Mesenchymal stem cell (in vitro differentiated cells and primary cell): ENCODE measurements around the gene ST3GAL5.

ENCODE experiments used
- DNase-seq: peaks from one replicate; pipeline ENCODE4 v3.0.0-alpha.2; 2013
- H2AFZ ChIP-seq: one replicate; pipeline ENCODE4 v1.6.1; 2013; ENCODE audit warnings: low read depth, mild to moderate bottlenecking, control low read depth, inconsistent platforms, low read length, moderate library complexity
- H2AK5ac ChIP-seq: 2 replicates; pipeline ENCODE4 v1.6.1; 2013; ENCODE audit warnings: low read length, moderate library complexity, mild to moderate bottlenecking, inconsistent platforms; ENCODE audit not compliant: severe bottlenecking
- H2BK120ac ChIP-seq: one replicate; pipeline ENCODE4 v1.6.1; 2013; ENCODE audit warnings: low read depth, mild to moderate bottlenecking, inconsistent platforms, low read length, moderate library complexity
- H2BK12ac ChIP-seq, 2 experiments: one replicate each; pipeline ENCODE4 v1.6.1; 2013; ENCODE audit warnings: inconsistent platforms in 2 of 2, low read length in 2 of 2, mild to moderate bottlenecking in 2 of 2, moderate library complexity in 2 of 2, control low read depth in 1 of 2
- H2BK15ac ChIP-seq: one replicate; pipeline ENCODE4 v1.6.1; 2013; ENCODE audit warnings: mild to moderate bottlenecking, low read depth, inconsistent platforms; ENCODE audit not compliant: poor library complexity, severe bottlenecking
- H2BK5ac ChIP-seq: 2 replicates; pipeline ENCODE4 v1.6.1; 2013; ENCODE audit warnings: low read depth, mild to moderate bottlenecking, low read length, control low read depth, inconsistent platforms; ENCODE audit not compliant: poor library complexity, severe bottlenecking
- H3K14ac ChIP-seq, 2 experiments: one replicate each; pipeline ENCODE4 v1.6.1; 2013; ENCODE audit warnings: inconsistent platforms in 2 of 2, low read length in 2 of 2, control low read depth in 1 of 2, mild to moderate bottlenecking in 1 of 2, moderate library complexity in 1 of 2
- H3K18ac ChIP-seq, 2 experiments: one replicate each; pipeline ENCODE4 v1.6.1; 2013; ENCODE audit warnings: inconsistent platforms in 2 of 2, low read length in 2 of 2, control low read depth in 1 of 2, low read depth in 1 of 2, mild to moderate bottlenecking in 1 of 2
- H3K23ac ChIP-seq, 2 experiments: one replicate each; pipeline ENCODE4 v1.6.1; 2013; ENCODE audit warnings: inconsistent platforms in 2 of 2, low read length in 2 of 2, mild to moderate bottlenecking in 2 of 2, moderate library complexity in 2 of 2, control low read depth in 1 of 2
- H3K27ac ChIP-seq: 2 replicates; pipeline ENCODE4 v1.5.1; 2013; ENCODE audit warnings: mild to moderate bottlenecking, moderate library complexity, low read length, control low read depth, inconsistent platforms; ENCODE audit not compliant: poor library complexity, severe bottlenecking
- H3K27me3 ChIP-seq, 2 experiments: 2 replicates each; pipeline versions ENCODE4 v1.6.1 to v1.7.0; 2013; ENCODE audit warnings: low read length in 2 of 2, mild to moderate bottlenecking in 2 of 2, moderate library complexity in 2 of 2, control low read depth in 1 of 2, inconsistent platforms in 1 of 2; ENCODE audit not compliant: control insufficient read depth in 1 of 2, insufficient read depth in 1 of 2
- H3K36me3 ChIP-seq, 2 experiments: 2 replicates each; pipeline versions ENCODE4 v1.6.1 to v1.7.0; 2013; ENCODE audit warnings: low read length in 2 of 2, control low read depth in 1 of 2, inconsistent platforms in 1 of 2, low read depth in 1 of 2, mild to moderate bottlenecking in 1 of 2; ENCODE audit not compliant: insufficient read depth in 2 of 2, control insufficient read depth in 1 of 2
- H3K4ac ChIP-seq, 2 experiments: one replicate each; pipeline ENCODE4 v1.6.1; 2013; ENCODE audit warnings: inconsistent platforms in 2 of 2, low read length in 2 of 2, mild to moderate bottlenecking in 2 of 2, moderate library complexity in 2 of 2, control low read depth in 1 of 2, low read depth in 1 of 2
- H3K4me1 ChIP-seq: 2 replicates; pipeline ENCODE4 v1.6.1; 2013; ENCODE audit warnings: low read depth, low read length, control low read depth; ENCODE audit not compliant: control insufficient read depth, insufficient read depth
- H3K4me2 ChIP-seq: 2 replicates; pipeline ENCODE4 v1.6.1; 2013; ENCODE audit warnings: low read length, mild to moderate bottlenecking, inconsistent platforms; ENCODE audit not compliant: poor library complexity, severe bottlenecking
- H3K4me3 ChIP-seq, 2 experiments: 2 replicates each; pipeline versions ENCODE4 v1.5.1 to v1.7.0; 2013; ENCODE audit warnings: low read length in 2 of 2, mild to moderate bottlenecking in 2 of 2, control low read depth in 1 of 2, low read depth in 1 of 2; ENCODE audit not compliant: insufficient read depth in 1 of 2
- H3K79me1 ChIP-seq: replicated peaks from 2 replicates; pipeline ENCODE4 v1.6.1; 2013; ENCODE audit warnings: mild to moderate bottlenecking, control low read depth, low read length, inconsistent platforms; ENCODE audit not compliant: poor library complexity, severe bottlenecking
- H3K9ac ChIP-seq: 2 replicates; pipeline ENCODE4 v1.7.0; 2013; ENCODE audit warnings: mild to moderate bottlenecking, low read length, moderate library complexity
- H3K9me3 ChIP-seq: 2 replicates; pipeline ENCODE4 v1.7.0; 2013; ENCODE audit warnings: mild to moderate bottlenecking, low read length; ENCODE audit not compliant: control insufficient read depth
- H4K8ac ChIP-seq: one replicate; pipeline ENCODE4 v1.6.1; 2013; ENCODE audit warnings: inconsistent platforms, mild to moderate bottlenecking, low read length, moderate library complexity
- H4K91ac ChIP-seq: one replicate; pipeline ENCODE4 v1.6.1; 2013; ENCODE audit warnings: mild to moderate bottlenecking, low read length, inconsistent platforms
- WGBS: methylation state at CpG from one replicate; pipeline ENCODE4 v1.1.7; 2013; ENCODE audit warnings: mixed read lengths; 5-methylcytosine and 5-hydroxymethylcytosine counted together

Gene ST3GAL5

DNA sequence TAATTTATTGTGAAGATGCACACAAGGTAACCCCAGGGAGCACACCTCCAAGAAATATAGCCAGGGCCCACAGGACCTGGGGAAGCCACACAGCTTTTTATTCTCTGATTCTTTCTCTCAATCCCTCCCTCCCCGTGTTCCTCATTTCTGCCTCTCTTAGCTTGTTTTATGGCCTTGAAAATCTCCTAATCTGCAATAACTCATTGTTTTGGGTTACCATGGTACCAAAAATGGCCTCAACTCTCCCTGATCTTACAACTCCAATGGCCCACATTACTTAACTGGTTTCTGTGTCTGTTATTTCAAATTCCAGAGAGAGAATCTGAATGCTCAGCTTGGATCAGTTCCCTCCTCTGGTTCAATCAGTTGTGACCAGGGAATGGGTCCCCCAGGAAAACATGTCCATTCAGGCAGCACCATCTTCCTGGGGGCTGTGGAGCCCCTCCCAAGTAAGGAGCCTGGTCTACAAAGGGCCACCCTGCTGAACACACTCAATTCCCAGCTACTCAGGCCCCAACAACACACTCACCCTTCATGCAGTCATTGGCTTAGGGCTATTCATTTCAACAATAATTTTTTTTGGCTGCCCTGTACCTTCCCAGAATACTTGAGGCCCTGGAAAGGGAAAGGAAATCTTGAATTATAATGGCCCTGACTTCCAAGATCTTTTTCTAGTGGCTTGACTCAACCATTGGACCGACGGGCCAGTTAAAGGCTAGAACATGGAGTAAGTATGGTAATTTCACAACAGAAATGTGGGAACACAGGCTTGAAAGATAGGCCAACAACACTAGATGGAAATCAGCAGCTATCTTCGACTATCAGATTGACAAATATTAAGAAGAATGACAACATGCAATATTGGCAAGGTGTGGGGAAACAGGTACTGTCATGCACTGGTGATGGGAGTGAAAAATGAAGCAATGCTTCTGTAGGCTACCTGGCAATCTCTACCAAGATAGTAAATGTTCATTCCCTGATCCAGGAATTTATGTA is 41.6 kb upstream of the ST3GAL5 start:
- peak overlapping the region; percentile 18 for H4K91ac ChIP-seq
- no peak overlapping the region for H3K14ac ChIP-seq
- H3K27me3 ChIP-seq = no peaks in the 10 kb centered on the region
- no peak overlapping the region for H2BK120ac ChIP-seq
- 97% methylated on average over 4 of the region's 4 CpGs for WGBS
- H3K36me3 ChIP-seq = no peaks in the 10 kb centered on the region
- DNase-seq = no peak
- H3K4ac ChIP-seq = no peak overlapping the region
- H2BK15ac ChIP-seq = peak overlapping the region; percentile 20
- no peak overlapping the region for H3K4me2 ChIP-seq
- peaks cover 14% of the 10 kb centered on the region for H3K4me1 ChIP-seq
- peak overlapping the region; percentile 42 for H3K27ac ChIP-seq
- H3K4me3 ChIP-seq = no peak overlapping the region
- peak overlapping the region; percentile 71 for H2BK5ac ChIP-seq
- H2BK12ac ChIP-seq = no peak overlapping the region
- no peaks in the 10 kb centered on the region for H3K79me1 ChIP-seq
- peak overlapping the region in 1 of 2 experiments; percentile 91 for H3K18ac ChIP-seq
- peak overlapping the region; percentile 3 for H3K9ac ChIP-seq
- H4K8ac ChIP-seq = peak overlapping the region; percentile 83
- no peak overlapping the region for H3K23ac ChIP-seq
- H2AK5ac ChIP-seq = peak overlapping the region; percentile 99
- H2AFZ ChIP-seq = no peak overlapping the region
- H3K9me3 ChIP-seq = no peaks in the 10 kb centered on the region

DNA sequence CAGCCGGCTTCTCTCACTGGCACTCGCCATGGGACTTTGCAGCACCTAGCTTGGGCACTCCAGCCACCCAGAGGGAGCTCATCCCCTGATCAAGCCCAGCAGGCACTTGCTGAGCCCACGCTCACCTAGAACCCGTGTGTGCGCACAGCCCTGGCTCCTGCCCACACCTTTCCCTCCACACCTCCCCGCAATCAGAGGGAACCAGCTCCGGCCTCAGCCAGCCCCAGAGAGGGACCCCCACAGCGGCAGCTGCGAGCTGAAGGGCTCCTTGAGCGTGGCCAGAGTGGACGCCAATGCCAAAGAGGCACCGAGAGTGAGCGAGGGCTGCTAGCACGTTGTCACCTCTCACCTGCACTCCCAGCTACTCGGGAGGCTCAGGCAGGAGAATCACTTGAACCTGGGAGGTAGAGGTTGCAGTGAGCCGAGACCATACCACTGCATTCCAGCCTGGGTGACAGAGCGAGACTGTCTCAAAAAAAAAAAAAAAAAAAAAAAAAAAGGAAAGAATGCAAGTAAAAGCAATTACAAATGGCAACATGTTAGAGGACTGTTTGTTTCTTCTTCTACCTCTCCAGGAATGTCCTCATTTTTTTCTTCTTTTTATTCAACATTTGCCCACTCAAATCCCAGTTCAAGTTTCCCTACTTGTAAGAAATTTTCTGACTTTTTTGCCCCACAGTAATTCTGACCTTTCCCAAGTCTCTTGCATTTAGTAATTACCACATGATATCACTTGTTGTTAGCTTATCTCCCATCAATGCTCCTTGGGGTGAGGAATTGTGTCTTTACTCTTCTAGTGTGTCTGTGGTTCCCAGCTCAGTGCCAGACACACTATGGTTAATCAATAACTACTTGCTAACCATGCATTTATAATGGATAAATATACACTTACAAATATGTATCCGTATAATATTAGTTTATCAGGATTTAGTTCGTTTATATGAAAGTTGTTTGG is 40.6 kb upstream of the ST3GAL5 start:
- H4K91ac ChIP-seq = peak overlapping the region; percentile 44
- H3K36me3 ChIP-seq = no peaks in the 10 kb centered on the region
- no peaks in the 10 kb centered on the region for H3K27me3 ChIP-seq
- H3K14ac ChIP-seq = no peak overlapping the region
- 95% methylated on average over 14 of the region's 19 CpGs for WGBS
- no peak overlapping the region for H2BK120ac ChIP-seq
- H3K9me3 ChIP-seq = no peaks in the 10 kb centered on the region
- no peaks in the 10 kb centered on the region for H3K79me1 ChIP-seq
- H3K4me1 ChIP-seq = peaks cover 15% of the 10 kb centered on the region
- peak overlapping the region; percentile 52 to 82 for H2BK12ac ChIP-seq
- no peak overlapping the region for H2AFZ ChIP-seq
- no peak for DNase-seq
- peak overlapping the region; percentile 62 for H2AK5ac ChIP-seq
- H3K18ac ChIP-seq = peak overlapping the region; percentile 39 to 67
- H3K23ac ChIP-seq = no peak overlapping the region
- no peak overlapping the region for H3K4ac ChIP-seq
- H3K27ac ChIP-seq = no peak overlapping the region
- no peak overlapping the region for H3K9ac ChIP-seq
- H2BK5ac ChIP-seq = no peak overlapping the region
- H2BK15ac ChIP-seq = no peak overlapping the region
- peak overlapping the region; percentile 39 for H4K8ac ChIP-seq
- H3K4me3 ChIP-seq = no peak overlapping the region
- H3K4me2 ChIP-seq = no peak overlapping the region

DNA sequence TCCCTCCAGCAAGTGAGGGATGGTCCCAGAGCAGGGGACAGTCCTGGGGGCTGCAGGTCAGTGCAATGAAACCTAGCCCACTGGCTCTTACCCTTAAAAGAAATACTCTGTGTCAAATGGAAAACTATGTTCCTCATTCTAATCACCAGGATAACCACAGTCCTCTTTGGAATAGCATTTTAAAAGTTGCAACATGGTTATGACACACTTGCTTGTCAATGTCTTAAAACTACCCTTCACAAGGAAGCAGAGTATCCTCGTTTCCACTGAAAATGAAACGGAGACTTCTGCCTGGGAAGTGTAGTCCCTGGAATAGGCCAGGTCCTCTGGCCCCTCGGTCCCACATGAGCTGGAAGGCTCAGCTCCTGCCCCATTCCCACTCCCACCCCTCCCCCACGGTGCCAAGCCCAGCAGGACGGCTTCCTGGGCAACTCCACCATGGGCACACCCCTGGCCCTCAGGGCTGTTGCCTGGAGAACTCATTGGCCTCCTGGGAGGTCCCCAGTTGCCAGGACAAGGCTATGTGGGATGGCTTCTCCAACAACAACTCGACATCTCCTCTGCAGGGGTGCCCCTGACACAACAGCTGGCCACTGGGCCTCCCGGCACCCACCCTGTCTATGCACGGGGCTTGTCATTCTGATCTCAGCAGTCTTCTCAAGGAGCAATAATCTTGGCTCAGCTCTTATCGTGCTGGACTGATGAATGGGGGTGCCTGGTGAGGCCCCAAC is 38.3 kb upstream of the ST3GAL5 start:
- H3K4me2 ChIP-seq = no peak overlapping the region
- peak overlapping the region in 1 of 2 experiments; percentile 27 for H3K4ac ChIP-seq
- H2BK12ac ChIP-seq = peak overlapping the region; percentile 57 to 70
- no peaks in the 10 kb centered on the region for H3K36me3 ChIP-seq
- H2AFZ ChIP-seq = no peak overlapping the region
- H4K8ac ChIP-seq = peak overlapping the region; percentile 85
- H2BK5ac ChIP-seq = no peak overlapping the region
- peak overlapping the region; percentile 86 for H2BK120ac ChIP-seq
- H3K23ac ChIP-seq = no peak overlapping the region
- 85% methylated on average over 9 of the region's 9 CpGs for WGBS
- peaks cover 12% of the 10 kb centered on the region for H3K4me1 ChIP-seq
- H3K18ac ChIP-seq = peak overlapping the region; percentile 50 to 80
- peak overlapping the region; percentile 78 for H2AK5ac ChIP-seq
- H3K9ac ChIP-seq = peak overlapping the region; percentile 23
- H3K79me1 ChIP-seq = no peaks in the 10 kb centered on the region
- DNase-seq = peak; percentile 62
- no peaks in the 10 kb centered on the region for H3K9me3 ChIP-seq
- no peak overlapping the region for H3K14ac ChIP-seq
- H4K91ac ChIP-seq = peak overlapping the region; percentile 73
- no peaks in the 10 kb centered on the region for H3K27me3 ChIP-seq
- H3K4me3 ChIP-seq = no peak overlapping the region
- H3K27ac ChIP-seq = no peak overlapping the region
- peak overlapping the region; percentile 63 for H2BK15ac ChIP-seq
